B cell (primary cell): ENCODE measurements around the gene PRKCZ. TPM values are rescaled to one million over a fixed set of nuclear protein-coding genes. Genes with fewer than 3 reads are reported as not detected.

Experiments
- ATAC-seq: fragments of 200-7000 bp; cut with Tn5 transposase; one replicate; pipeline ENCODE4 v1.10.0; 2021; ENCODE audit warnings: low read depth, mild to moderate bottlenecking, moderate number of reproducible peaks, moderate library complexity
- CTCF ChIA-PET: fragments of 350-600 bp; sonication (Branson Sonifier 250); formaldehyde crosslinking; loops from one replicate; lab custom pipeline; 2021; ENCODE audit warnings: antibody characterized with exemption, inconsistent platforms; lab: Charles Lee
- POLR2A ChIA-PET: fragments of 350-600 bp; sonication (Branson Sonifier 250); formaldehyde crosslinking; loops from one replicate; lab custom pipeline; 2021; ENCODE audit warnings: antibody characterized with exemption; lab: Charles Lee
- DNase-seq: peaks from one replicate; pipeline ENCODE4 v3.0.0; 2013
- H2AFZ ChIP-seq: 2 replicates; pipeline ENCODE4 v1.6.1; 2012; ENCODE audit warnings: mild to moderate bottlenecking, low read depth, low read length; ENCODE audit not compliant: insufficient read depth, poor library complexity, severe bottlenecking
- H3K27ac ChIP-seq, 2 donors: 1 replicate in 1 of 2; 2 replicates in 1 of 2; pipeline ENCODE4 v1.5.1; 2012 to 2013; ENCODE audit warnings: low read length in 2 of 2, mild to moderate bottlenecking in 2 of 2, moderate library complexity in 1 of 2
- H3K27me3 ChIP-seq, 4 experiments: fragments of 200-600 bp in 1 of 4; sonication (generic) in 1 of 4; replicated peaks in 1 of 4; 1 replicate in 2 of 4; 2 replicates in 2 of 4; pipeline versions ENCODE4 v1.6.1 to v1.7.0; 2013 to 2016; ENCODE audit warnings: low read length in 3 of 4, mild to moderate bottlenecking in 2 of 4, mixed read lengths in 1 of 4, moderate library complexity in 1 of 4; ENCODE audit not compliant: insufficient read depth in 4 of 4, control insufficient read depth in 3 of 4; ENCODE audit errors: control extremely low read depth in 1 of 4
- H3K36me3 ChIP-seq, 2 experiments: replicated peaks in 1 of 2; 1 replicate in 1 of 2; 2 replicates in 1 of 2; pipeline versions ENCODE4 v1.6.1 to v1.7.1; 2013; ENCODE audit warnings: low read length in 1 of 2; ENCODE audit not compliant: insufficient read depth in 2 of 2, control insufficient read depth in 1 of 2; ENCODE audit errors: control extremely low read depth in 1 of 2, extremely low read depth in 1 of 2
- H3K4me1 ChIP-seq, 2 donors: fragments of 200-600 bp in 1 of 2; sonication (generic) in 1 of 2; 1 replicate in 1 of 2; 2 replicates in 1 of 2; pipeline versions ENCODE4 v1.5.1 to v1.6.1; 2013 to 2017; ENCODE audit warnings: low read length in 2 of 2; ENCODE audit not compliant: control insufficient read depth in 2 of 2, insufficient read depth in 2 of 2
- H3K4me2 ChIP-seq: replicated peaks from 2 replicates; pipeline ENCODE3; 2012; ENCODE audit warnings: mild to moderate bottlenecking, low read depth, low read length; ENCODE audit not compliant: poor library complexity, severe bottlenecking
- H3K4me3 ChIP-seq, 5 experiments: fragments of 200-600 bp in 1 of 5; sonication (generic) in 1 of 5; 1 replicate in 3 of 5; 2 replicates in 2 of 5; pipeline versions ENCODE4 v1.5.1 to v1.7.0; 2011 to 2016; ENCODE audit warnings: low read length in 4 of 5, mild to moderate bottlenecking in 4 of 5, low read depth in 2 of 5, control low read depth in 1 of 5, moderate library complexity in 1 of 5; ENCODE audit not compliant: insufficient read depth in 1 of 5; ENCODE audit errors: control extremely low read depth in 1 of 5, extremely low read depth in 1 of 5
- H3K79me2 ChIP-seq: fragments of 200-600 bp; sonication (generic); one replicate; pipeline ENCODE4 v1.6.0; 2016; ENCODE audit warnings: low read length; ENCODE audit not compliant: control insufficient read depth, insufficient read depth
- H3K9ac ChIP-seq: fragments of 200-600 bp; sonication (generic); 2 replicates; pipeline ENCODE4 v1.6.1; 2017; ENCODE audit warnings: mild to moderate bottlenecking, low read length, moderate library complexity
- H3K9me3 ChIP-seq, 3 donors: one replicate each; pipeline versions ENCODE4 v1.6.1 to v1.7.1; 2013; ENCODE audit warnings: low read length in 2 of 3; ENCODE audit not compliant: control insufficient read depth in 2 of 3, insufficient read depth in 1 of 3; ENCODE audit errors: control extremely low read depth in 1 of 3
- H4K20me1 ChIP-seq: 2 replicates; pipeline ENCODE4 v1.6.0; 2012; ENCODE audit warnings: mild to moderate bottlenecking, low read length; ENCODE audit not compliant: insufficient read depth, control insufficient read depth, poor library complexity, severe bottlenecking
- H3K27ac Mint-ChIP-seq: one replicate; pipeline ENCODE4 v1.8.0; 2021; ENCODE audit warnings: mixed read lengths
- H3K27me3 Mint-ChIP-seq: one replicate; pipeline ENCODE4 v1.8.0; 2021; ENCODE audit warnings: mixed read lengths
- H3K4me1 Mint-ChIP-seq: one replicate; pipeline ENCODE4 v1.8.0; 2021; ENCODE audit warnings: mixed read lengths
- H3K4me3 Mint-ChIP-seq: one replicate; pipeline ENCODE4 v1.8.0; 2021; ENCODE audit warnings: mixed read lengths
- H3K9me3 Mint-ChIP-seq: one replicate; pipeline ENCODE4 v1.8.0; 2022; ENCODE audit warnings: mixed read lengths; ENCODE audit not compliant: insufficient read depth
- CTCF ChIP-seq: fragments of 200-600 bp; IDR thresholded peaks from one replicate; pipeline ENCODE4 v1.8.0; 2022; ENCODE audit warnings: antibody characterized with exemption, mild to moderate bottlenecking
- EZH2 ChIP-seq: IDR thresholded peaks from 2 replicates; pipeline ENCODE4 v1.6.1; 2012; ENCODE audit warnings: borderline replicate concordance, low read depth, mild to moderate bottlenecking, moderate library complexity, low read length; ENCODE audit not compliant: insufficient read depth, poor library complexity, severe bottlenecking
- WGBS: methylation state at CpG from one replicate; pipeline ENCODE4 v1.1.5; 2013; ENCODE audit warnings: missing lambda C conversion rate; ENCODE audit not compliant: insufficient coverage; 5-methylcytosine and 5-hydroxymethylcytosine counted together
- intact Hi-C: fragments of 100-400 bp; cut with micrococcal nuclease; formaldehyde crosslinking; loops from one replicate; pipeline ENCODE4 v1.10.0; 2022
- polyA plus RNA-seq: library from polyadenylated mRNA; depleted of rRNA; stranded (reverse); fragments of >200 nt; gene quantifications from 2 replicates; pipeline ENCODE4 v1.2.3, GENCODE V29; 2012
- total RNA-seq, 2 donors: library from RNA; stranded (reverse); fragments of 120-200 nt in 1 of 2; gene quantifications; 1 replicate in 1 of 2; 2 replicates in 1 of 2; pipeline versions ENCODE4 v1.2.3 to v1.2.4, GENCODE V29; 2013 to 2022

Gene PRKCZ
- total and polyA plus RNA-seq, 2 donors (not counting 1 experiment from before 2014, with no cell fraction given), result 17.9 to 53.2 TPM

- Mint-ChIP-seq H3K9me3 (no peaks in the 10 kb centered on the region), H3K27me3 (peaks cover 11% of the 10 kb centered on the region), H3K4me1 (peaks cover 15% of the 10 kb centered on the region), H3K27ac (no peak overlapping the region), H3K4me3 (no peak overlapping the region)
- Histone ChIP-seq H3K4me2 (no peak overlapping the region), H3K4me1 (peaks cover 11 to 18% of the 10 kb centered on the region in 2 donors), H3K27ac (no peak overlapping the region), H2AFZ (no peak overlapping the region), H3K36me3 (no peaks in the 10 kb centered on the region), H3K9me3 (peaks cover 0 to 7% (median 0%) of the 10 kb centered on the region in 3 donors), H3K9ac (no peak overlapping the region), H3K27me3 (peaks cover 0 to 22% (median 7%) of the 10 kb centered on the region in 4 experiments), H3K4me3 (no peak overlapping the region), H3K79me2 (no peaks in the 10 kb centered on the region), H4K20me1 (no peaks in the 10 kb centered on the region)
- TF ChIP-seq CTCF (no peak), EZH2 (no peak)
- ChIA-PET POLR2A (no interaction called here), CTCF (no interaction called here)
- WGBS, result 90% methylated on average over 4 of the region's 4 CpGs
- DNase-seq, result no peak
- no peak for ATAC-seq
- intact Hi-C loops, result no loop called here
Measured at GRCh38 chr1:2041887-2042286, 8.3 kb upstream of the PRKCZ start.

DNA sequence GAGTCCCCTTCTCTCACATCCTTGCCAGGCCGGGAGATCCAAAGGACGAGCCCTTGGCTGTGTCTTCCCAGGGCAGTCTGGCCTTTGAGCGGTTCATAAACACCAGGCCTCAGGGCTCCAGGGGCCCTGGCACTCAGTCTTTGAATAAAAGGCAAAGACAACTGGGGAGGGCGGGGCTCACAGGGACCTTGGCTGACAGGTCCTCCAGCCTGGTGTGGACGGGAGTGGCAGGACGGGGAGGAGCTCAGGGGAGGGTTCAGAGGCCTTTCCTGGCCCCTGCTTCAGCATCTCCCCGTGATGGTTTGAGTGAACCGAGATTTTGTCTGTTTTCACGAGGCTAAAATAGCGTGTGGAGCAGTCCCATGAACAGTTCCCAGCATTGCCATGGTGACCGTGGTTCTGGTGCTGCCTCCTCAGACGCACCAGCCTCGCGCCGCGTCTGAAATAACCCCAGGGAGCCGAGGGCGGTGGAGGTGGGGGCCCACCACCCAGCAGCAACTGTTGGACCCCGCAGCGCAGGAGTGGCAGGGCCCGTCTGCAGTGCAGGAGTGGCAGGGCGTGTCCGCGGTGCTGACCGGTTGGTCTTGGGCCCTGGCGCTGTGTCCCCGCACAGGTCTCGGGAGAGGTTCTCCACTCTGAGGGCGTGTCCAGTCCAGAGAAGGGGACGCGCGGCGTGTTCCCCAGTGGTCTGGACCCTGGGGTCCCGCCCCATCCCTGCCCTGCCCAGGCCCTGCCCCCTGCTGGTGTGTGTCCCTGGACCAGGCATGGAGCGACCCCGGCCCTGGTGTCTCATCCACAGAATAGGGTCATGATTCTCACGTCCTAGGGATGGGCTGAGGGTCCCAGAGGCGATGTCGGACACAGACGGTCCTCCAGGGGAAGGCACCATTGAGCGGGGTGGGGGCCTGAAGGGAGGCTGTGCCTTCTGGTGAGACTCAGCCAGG is 7.1 kb upstream of the PRKCZ start:
- H3K27ac Mint-ChIP-seq, result no peak overlapping the region
- Histone ChIP-seq H3K9ac (no peak overlapping the region), H3K9me3 (peaks cover 0 to 5% (median 0%) of the 10 kb centered on the region in 3 donors), H3K27me3 (peaks cover 0 to 34% (median 13%) of the 10 kb centered on the region in 4 experiments), H3K4me1 (peaks cover 11 to 18% of the 10 kb centered on the region in 2 donors), H3K27ac (no peak overlapping the region), H2AFZ (no peak overlapping the region), H3K36me3 (no peaks in the 10 kb centered on the region), H3K4me3 (no peak overlapping the region), H4K20me1 (no peaks in the 10 kb centered on the region), H3K79me2 (no peaks in the 10 kb centered on the region), H3K4me2 (no peak overlapping the region)
- H3K4me3 Mint-ChIP-seq, result no peak overlapping the region
- peaks cover 11% of the 10 kb centered on the region for H3K27me3 Mint-ChIP-seq
- intact Hi-C loops, result no loop called here
- ChIA-PET POLR2A (no interaction called here), CTCF (interaction anchor here (0.6 to 2.7 kb wide), 7 partner anchors 27 to 102 kb away, joined by 3 to 30 read pairs (median 5); no protein-coding TSS in a partner anchor)
- 82% methylated on average over 40 of the region's 41 CpGs for WGBS
- H3K4me1 Mint-ChIP-seq, result peaks cover 15% of the 10 kb centered on the region
- DNase-seq (no peak), ATAC-seq (no peak)
- TF ChIP-seq CTCF (no peak), EZH2 (no peak)
- no peaks in the 10 kb centered on the region for H3K9me3 Mint-ChIP-seq
